Measurements from ENCODE around the gene HOXC12.

GRCh38 chr12:53975479-53976152 is 20.9 kb downstream of the HOXC12 start:
- TF ChIP-seq CTCF (IDR thresholded peaks at IDR 0.05): no peak
- no peak for TF ChIP-seq POLR2A (IDR thresholded peaks at IDR 0.05)
